NCI-H1105 (cell line): ENCODE measurements around the gene DPYD.

Source experiments
- DNase-seq: peaks from one replicate; lab custom pipeline; 2025; lab: John Stamatoyannopoulos, UW

Gene DPYD

DNA sequence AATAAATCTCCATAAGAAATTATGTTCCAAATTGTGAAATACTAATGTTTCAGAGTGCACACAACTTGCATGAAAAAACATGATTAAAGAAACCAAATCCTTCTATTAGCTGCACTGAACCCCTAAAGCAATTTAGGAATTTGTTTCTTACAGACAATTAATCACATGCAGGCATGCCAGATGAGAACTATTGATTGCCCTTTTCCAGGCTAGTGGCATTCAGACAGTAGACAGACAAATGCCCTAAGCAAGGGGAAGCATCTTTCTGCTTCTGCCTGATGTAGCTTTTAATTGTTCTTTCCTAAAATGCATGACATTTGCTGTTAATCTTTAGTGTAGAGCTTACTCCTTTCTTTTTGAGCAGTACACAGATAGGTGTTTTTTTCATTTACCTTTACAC, 229.5 kb downstream of the DPYD start:
- DNase-seq, result no peak

DNA sequence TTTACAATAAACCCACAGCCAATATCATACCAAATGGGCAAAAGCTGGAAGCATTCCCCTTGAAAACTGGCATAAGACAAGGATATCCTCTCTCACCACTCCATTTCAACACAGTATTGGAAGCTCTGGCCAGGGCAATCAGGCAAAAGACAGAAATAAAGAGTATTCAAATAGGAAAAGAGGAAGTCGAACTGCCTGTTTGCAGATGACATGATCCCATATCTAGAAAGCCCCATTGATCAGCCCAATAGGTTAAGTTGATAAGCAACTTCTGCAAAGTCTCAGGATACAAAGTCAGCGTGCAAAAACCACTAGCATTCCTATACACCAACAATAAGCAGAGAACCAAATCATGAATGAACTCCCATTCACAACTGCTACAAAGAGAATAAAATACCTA, 235.5 kb downstream of the DPYD start:
- no peak for DNase-seq

- DNase-seq, result no peak
These were observed 239.9 kb downstream of the DPYD start for GRCh38 chr1:97680894-97681293.

GRCh38 chr1:97680470-97680869, 240.4 kb downstream of the DPYD start:
- DNase-seq, result no peak

DNA sequence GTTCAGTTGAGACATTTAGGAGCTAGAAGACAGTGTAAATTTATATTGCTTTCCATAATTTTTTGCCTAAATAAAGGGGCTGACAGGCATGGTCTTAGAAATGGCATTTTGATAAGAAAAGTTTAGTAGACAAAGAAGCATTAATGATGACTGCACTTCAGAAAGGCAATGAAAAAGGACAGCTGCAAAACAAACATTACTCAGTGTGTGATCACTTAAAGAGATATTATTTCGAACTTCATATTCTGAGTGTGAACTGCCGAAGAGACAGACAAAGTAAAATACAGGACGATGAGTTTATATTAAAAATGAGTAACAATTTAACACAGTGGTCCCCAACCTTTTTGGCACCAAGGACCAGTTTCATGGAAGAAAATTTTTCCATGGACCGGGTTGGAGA, 243.1 kb downstream of the DPYD start:
- no peak for DNase-seq

DNA sequence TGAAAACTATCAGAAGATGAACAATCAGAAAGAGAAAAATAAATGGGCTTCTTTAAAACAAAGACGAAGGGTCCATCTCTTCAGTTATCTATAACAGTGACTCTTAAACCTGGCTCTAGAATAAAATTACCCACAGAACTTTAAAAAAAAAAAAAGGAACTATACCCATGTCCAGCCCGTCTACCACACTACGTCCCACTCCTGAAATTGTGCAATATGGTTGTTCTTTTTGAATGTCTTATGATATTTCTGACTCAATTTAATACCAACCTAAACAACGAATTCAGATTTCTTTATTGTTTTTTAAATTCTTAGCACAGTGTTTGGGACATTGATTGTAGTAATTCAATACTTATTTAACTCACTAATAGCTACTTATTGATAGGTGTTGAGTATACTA, 246.3 kb downstream of the DPYD start:
- no peak for DNase-seq

DNA sequence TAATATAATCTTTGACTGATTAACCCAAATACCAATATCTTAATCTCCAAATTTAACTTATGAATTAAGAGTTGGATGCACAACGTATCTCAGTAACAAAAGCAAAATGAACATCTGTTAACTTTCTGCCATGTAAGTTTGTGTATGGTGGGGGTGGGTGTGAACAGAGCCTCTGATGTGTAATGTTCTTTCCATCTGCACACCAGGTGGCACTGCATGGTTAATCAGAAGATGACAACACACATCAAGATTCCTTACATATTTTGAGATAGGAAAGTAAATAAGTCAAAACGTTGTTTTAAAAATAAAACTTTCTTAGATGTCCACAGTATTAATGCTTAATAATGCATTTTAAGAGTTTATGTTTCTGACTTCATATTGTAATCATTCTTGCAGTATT, 251.9 kb downstream of the DPYD start:
- DNase-seq, result no peak

- DNase-seq, result no peak
These were observed 260.3 kb downstream of the DPYD start for GRCh38 chr1:97660431-97661105.

DNA sequence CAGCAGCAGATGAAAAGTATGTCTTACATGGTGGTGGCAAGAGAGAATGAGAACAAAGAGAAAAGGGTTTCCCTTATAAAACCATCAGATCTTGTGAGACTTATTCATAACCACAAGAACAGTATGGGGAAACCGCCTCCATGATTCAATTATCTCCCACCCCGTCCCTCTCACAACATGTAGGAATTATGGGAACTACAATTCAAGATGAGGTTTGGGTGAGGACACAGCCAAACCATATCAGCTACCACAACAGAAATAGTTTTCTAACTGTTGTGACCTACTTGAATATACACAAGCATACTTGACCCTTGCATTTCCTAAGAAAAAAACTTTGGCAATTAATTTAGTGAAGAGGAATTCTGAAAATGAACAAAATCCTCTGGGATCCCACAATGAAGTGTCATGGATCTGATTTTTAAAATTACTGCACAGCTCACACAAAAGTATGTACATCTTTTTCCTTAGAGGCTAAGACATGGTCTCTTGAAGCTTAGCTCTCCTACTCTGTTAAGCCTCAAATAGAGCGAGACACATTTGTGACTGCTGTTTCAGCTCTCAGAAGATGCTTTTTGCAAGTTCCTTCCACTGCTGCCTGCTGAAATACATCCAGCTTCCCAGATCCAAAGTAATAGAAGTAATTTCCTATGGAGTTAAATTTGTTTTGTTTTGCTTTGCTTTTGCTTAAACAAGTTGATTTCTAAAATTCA, 265.8 kb downstream of the DPYD start:
- no peak for DNase-seq

DNA sequence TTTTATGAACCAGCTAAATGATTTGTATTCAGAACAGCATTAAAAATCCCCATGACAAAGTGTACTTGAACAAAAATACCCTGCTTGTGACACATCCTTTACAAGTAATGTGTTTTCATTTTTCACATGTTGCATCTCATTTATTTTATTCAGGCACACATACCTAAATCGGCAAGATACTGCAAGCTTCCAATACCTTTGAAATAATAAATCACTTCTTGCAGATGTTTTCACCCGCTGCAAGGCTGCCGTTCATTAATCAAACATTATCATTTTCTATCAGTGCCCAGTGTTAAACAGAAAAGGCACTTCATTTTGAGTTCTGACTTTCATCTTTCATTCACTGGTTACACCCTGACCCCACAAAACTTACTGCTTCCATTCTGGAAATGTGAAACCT, 269.6 kb downstream of the DPYD start:
- DNase-seq, result no peak

DNA sequence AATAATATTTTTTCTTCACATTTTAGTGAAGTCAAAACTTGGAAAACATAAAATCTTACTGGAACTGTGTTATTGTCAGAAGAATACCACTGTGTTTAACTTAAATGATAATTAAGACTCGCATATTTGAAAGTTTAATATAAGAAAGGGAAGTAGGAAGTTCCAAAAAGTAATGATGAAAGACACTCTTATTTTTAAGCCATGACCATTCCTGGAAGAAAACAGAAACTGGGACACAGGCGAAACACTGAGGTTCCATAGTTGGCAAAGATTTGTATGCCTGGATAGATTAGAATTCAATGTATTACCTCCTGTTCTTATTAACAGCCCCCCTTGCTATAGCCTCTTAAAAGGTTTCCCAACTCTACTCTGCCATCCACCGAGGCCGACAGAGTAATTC, 271.2 kb downstream of the DPYD start:
- DNase-seq, result no peak

DNA sequence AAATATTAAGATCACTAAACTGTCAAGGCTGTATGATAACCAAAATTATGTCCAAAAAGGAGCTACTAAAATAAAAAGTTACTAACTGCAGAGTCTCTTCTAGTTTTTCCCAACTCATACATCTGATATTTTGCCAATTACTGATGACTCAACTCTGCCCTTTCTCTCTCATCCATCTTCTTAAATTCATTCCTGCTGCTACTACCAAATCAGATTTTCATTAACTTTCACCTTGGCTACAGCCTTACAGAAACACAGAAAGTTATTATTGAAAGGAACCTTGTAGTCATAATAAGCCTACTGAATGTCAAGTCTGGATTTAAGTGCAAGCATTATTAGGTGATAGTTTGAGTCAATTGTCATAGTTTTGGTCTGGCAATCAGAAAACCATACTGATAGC, 273.1 kb downstream of the DPYD start:
- no peak for DNase-seq

- DNase-seq, result no peak
These were observed 274.8 kb downstream of the DPYD start for GRCh38 chr1:97646071-97646470.

DNA sequence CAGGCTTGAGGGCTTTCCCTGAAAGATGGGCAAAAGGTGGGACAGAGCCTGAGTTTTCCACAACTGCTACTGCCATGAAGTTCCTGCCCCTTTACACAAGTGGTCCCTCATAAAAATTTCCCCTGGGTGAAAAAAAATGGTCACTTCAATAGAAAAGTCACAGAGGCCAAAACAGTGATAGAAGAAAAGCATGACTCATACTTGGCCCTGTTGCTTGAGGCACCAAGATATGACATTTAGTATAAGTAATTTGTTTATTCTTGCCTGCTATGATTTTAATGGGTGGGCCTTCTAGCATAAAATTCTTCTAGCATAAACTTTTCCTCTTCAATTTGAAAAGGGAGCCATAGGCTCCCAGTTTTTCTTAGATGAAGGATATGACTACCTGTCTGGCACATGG, 280.2 kb downstream of the DPYD start:
- no peak for DNase-seq

GRCh38 chr1:97636941-97637340, 283.9 kb downstream of the DPYD start:
- DNase-seq, result no peak

GRCh38 chr1:97634758-97635157, 286.1 kb downstream of the DPYD start:
- no peak for DNase-seq

- no peak for DNase-seq
These were observed 288.1 kb downstream of the DPYD start for GRCh38 chr1:97632776-97633175.

DNA sequence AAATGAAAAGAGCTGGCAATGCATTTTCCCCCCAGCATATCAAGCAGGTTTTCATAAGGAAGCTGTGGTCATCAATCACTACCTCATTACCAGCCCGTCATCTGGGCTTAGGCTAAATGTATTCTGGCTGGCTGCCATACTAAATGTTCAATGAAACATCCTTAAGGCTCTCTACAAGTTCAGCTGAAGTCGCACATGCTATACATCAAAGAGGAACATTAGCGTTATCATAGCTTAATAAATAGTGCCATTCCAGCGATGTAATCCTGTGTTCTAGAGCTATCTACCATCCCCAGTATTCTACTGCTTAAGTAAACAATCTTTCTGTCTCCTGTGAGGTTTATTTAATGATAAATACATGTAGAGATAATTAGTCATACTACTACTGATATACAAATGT, 288.8 kb downstream of the DPYD start:
- DNase-seq, result peak; percentile 94

- DNase-seq, result peak; percentile 88
These were observed 289.9 kb downstream of the DPYD start for GRCh38 chr1:97630948-97631347.

GRCh38 chr1:97630281-97630680, 290.6 kb downstream of the DPYD start:
- DNase-seq, result no peak

DNA sequence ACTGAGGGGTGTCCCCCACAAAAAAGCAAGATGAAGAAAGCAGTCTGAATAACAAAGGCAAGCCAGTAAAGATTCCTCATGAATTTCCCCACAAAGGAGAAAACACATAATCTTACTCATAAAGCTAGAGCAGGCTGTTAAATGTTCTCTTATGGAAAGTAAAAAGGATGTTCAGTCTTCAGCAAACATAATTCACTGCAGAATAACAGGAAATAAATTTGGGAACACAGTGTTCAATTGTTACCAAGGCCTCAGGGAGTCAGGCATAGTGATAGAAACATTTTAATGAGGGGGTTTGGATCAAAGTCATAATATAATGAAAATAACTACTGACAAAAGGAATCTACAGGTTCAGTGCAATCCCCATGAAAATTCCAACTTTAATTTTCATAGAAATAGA, 297.6 kb downstream of the DPYD start:
- DNase-seq, result no peak

DNA sequence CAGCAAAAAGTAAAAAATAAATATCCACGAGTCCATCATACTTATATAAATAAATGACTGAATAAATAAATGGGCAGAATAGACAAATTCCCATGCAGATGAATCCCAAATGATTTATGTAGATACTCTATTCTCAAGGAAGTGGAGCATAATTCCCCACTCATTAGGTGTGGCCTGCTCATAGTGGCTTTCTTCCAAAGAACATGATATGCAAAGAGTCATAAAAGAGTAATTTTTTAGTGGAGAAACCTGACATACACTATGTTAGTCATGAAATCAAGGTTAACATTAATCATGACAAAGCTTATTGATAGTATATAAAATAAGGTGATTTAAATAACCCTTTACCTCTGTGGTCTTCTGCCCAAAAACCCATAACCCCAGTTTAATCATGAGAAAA, 298.9 kb downstream of the DPYD start:
- DNase-seq, result no peak

DNA sequence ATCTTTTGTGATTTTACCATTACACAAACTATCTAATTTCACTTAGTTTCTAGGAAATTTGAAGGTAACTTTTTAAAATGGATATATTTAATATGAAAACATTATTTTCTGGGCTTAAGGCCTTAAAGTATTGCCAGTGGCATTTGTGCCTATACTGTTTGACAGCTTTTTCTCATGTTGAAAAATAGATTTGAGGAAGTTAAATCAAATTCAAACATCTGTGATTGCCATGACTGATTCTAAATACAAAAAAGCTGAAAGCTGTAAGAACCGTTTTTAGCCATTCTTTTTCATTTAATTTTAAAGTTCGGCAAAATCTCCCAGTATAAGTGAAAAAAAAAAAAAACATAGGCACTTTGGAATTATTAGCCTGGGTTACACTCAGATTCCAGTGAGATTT, 301.1 kb downstream of the DPYD start:
- DNase-seq, result no peak

- no peak for DNase-seq
These were observed 310.1 kb downstream of the DPYD start for GRCh38 chr1:97610748-97611147.
